HT-29 (cell line): Measurements from ENCODE around the gene DDX6. TPM values are rescaled to one million over a fixed set of nuclear protein-coding genes. Genes with fewer than 3 reads are reported as not detected.
"Not testable (repeated sequence)": the region's sequence is repeated elsewhere in the genome, so short reads cannot be mapped to it uniquely, and the experiment has no call there.

Source experiments
- DNase-seq: peaks from one replicate; pipeline ENCODE4 v3.0.0-alpha.2; 2015; ENCODE audit warnings: low spot score
- total RNA-seq: library from RNA; depleted of rRNA; stranded (reverse); fragments of >200 nt; shearing (Covaris generic); gene quantifications from 2 replicates; pipeline ENCODE4 v1.2.3, GENCODE V29; 2014

DDX6 gene
- total RNA-seq, 1 experiment from 2014 or later: 30.5 TPM

GRCh38 chr11:118744046-118744445 is 46.9 kb downstream of the DDX6 start:
- DNase-seq: no peak

- DNase-seq: no peak
Measured at GRCh38 chr11:118742304-118742703, 48.7 kb downstream of the DDX6 start.

GRCh38 chr11:118740892-118741291 is 50.1 kb downstream of the DDX6 start:
- no peak for DNase-seq

GRCh38 chr11:118735203-118735602 is 55.8 kb downstream of the DDX6 start:
- no peak for DNase-seq

- DNase-seq: no peak
Measured at GRCh38 chr11:118734031-118734430, 56.9 kb downstream of the DDX6 start.

GRCh38 chr11:118729753-118730152 is 61.2 kb downstream of the DDX6 start:
- DNase-seq: not testable (repeated sequence)

GRCh38 chr11:118728112-118728511 is 62.9 kb downstream of the DDX6 start:
- not testable (repeated sequence) for DNase-seq

- not testable (repeated sequence) for DNase-seq
Measured at GRCh38 chr11:118727721-118728066, 63.3 kb downstream of the DDX6 start.

GRCh38 chr11:118727001-118727720 is 63.8 kb downstream of the DDX6 start:
- not testable (repeated sequence) for DNase-seq

- DNase-seq: not testable (repeated sequence)
Measured at GRCh38 chr11:118721478-118722015, 69.4 kb downstream of the DDX6 start.

GRCh38 chr11:118720740-118721139 is 70.2 kb downstream of the DDX6 start:
- not testable (repeated sequence) for DNase-seq

GRCh38 chr11:118720078-118720477 is 70.9 kb downstream of the DDX6 start:
- not testable (repeated sequence) for DNase-seq

GRCh38 chr11:118718562-118718961 is 72.4 kb downstream of the DDX6 start:
- DNase-seq: not testable (repeated sequence)

GRCh38 chr11:118717733-118718132 is 73.2 kb downstream of the DDX6 start:
- not testable (repeated sequence) for DNase-seq

- DNase-seq: not testable (repeated sequence)
Measured at GRCh38 chr11:118717221-118717620, 73.7 kb downstream of the DDX6 start.

GRCh38 chr11:118715837-118716260 is 75.1 kb downstream of the DDX6 start:
- no peak for DNase-seq

GRCh38 chr11:118715245-118715831 is 75.6 kb downstream of the DDX6 start:
- no peak for DNase-seq

- no peak for DNase-seq
Measured at GRCh38 chr11:118714816-118715215, 76.1 kb downstream of the DDX6 start.

- DNase-seq: not testable (repeated sequence)
Measured at GRCh38 chr11:118714416-118714815, 76.5 kb downstream of the DDX6 start.

- no peak for DNase-seq
Measured at GRCh38 chr11:118708296-118708695, 82.7 kb downstream of the DDX6 start.

- DNase-seq: no peak
Measured at GRCh38 chr11:118706546-118706825, 84.5 kb downstream of the DDX6 start.

GRCh38 chr11:118705791-118706545 is 85.0 kb downstream of the DDX6 start:
- DNase-seq: no peak
